Endothelial cell (in vitro differentiated cells): Measurements from ENCODE around the gene PRF1. TPM values are rescaled to one million over a fixed set of nuclear protein-coding genes. Genes with fewer than 3 reads are reported as not detected.

Experiments
- DNase-seq: peaks from one replicate; pipeline ENCODE4 v3.0.0; 2021; ENCODE audit warnings: low spot score
- H3K27ac Mint-ChIP-seq: one replicate; pipeline ENCODE4 v1.8.0; 2021; ENCODE audit warnings: mixed read lengths, inconsistent platforms; ENCODE audit not compliant: unreplicated experiment
- H3K27me3 Mint-ChIP-seq: one replicate; pipeline ENCODE4 v1.8.0; 2021; ENCODE audit warnings: mild to moderate bottlenecking, moderate library complexity, mixed read lengths, inconsistent platforms; ENCODE audit not compliant: unreplicated experiment
- H3K36me3 Mint-ChIP-seq: one replicate; pipeline ENCODE4 v1.8.0; 2021; ENCODE audit warnings: mild to moderate bottlenecking, low read depth, mixed read lengths, inconsistent platforms; ENCODE audit not compliant: unreplicated experiment
- H3K4me1 Mint-ChIP-seq: one replicate; pipeline ENCODE4 v1.8.0; 2021; ENCODE audit warnings: mild to moderate bottlenecking, mixed read lengths, inconsistent platforms; ENCODE audit not compliant: unreplicated experiment
- H3K4me3 Mint-ChIP-seq: one replicate; pipeline ENCODE4 v1.8.0; 2021; ENCODE audit warnings: mild to moderate bottlenecking, mixed read lengths, inconsistent platforms; ENCODE audit not compliant: unreplicated experiment
- H3K9me3 Mint-ChIP-seq: one replicate; pipeline ENCODE4 v1.8.0; 2021; ENCODE audit warnings: mixed read lengths, inconsistent platforms; ENCODE audit not compliant: unreplicated experiment
- total RNA-seq: library from RNA; stranded (reverse); fragmentation: NEBNext Ultra II Directional; extraction: Animal tissue kit (Norgen Biotek cat#: 25700); gene quantifications from one replicate; pipeline ENCODE4 v1.2.1, GENCODE V29; 2021; ENCODE audit not compliant: unreplicated experiment
- TF ChIP-seq, protein P1 (sequence below): fragments of 200-600 bp; sonication (generic); IDR thresholded peaks from one replicate; pipeline ENCODE4 v1.5.0; 2021; ENCODE audit warnings: antibody characterized with exemption; ENCODE audit not compliant: unreplicated experiment

The PRF1 gene
- total RNA-seq, 1 donor from 2014 or later: not detected

DNA sequence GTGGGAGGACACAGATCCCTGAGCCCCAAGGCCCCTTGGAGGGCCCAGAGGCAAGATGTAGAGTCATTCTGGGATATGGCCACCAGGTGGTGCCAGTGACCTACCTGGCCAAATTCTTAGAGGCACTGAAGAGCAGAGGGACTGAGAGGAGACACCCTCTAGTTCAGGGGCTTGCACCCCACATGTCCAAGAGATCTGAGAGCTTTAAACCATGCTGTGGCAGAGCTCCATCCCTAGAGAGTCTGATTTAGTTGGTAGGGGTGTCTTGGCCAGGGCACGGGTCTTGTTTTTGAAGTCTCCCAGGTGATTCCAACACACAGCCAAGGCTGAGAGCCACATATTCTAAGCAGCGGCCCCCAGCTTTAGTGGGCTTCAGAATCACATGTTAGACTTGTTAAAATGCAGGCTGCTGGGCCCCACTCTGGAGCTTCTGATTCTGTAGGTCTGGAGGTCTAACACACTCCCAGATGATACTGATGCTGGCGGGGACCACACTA lies 52.5 kb downstream of the PRF1 start:
- Mint-ChIP-seq H3K9me3 (no peaks in the 10 kb centered on the region), H3K4me3 (peak overlapping the region; percentile 75), H3K27ac (peak overlapping the region; percentile 64), H3K27me3 (peaks cover 9% of the 10 kb centered on the region), H3K4me1 (peaks cover 27% of the 10 kb centered on the region), H3K36me3 (peaks cover 43% of the 10 kb centered on the region)
- peak; percentile 76 for DNase-seq
- TF ChIP-seq, protein P1, sequence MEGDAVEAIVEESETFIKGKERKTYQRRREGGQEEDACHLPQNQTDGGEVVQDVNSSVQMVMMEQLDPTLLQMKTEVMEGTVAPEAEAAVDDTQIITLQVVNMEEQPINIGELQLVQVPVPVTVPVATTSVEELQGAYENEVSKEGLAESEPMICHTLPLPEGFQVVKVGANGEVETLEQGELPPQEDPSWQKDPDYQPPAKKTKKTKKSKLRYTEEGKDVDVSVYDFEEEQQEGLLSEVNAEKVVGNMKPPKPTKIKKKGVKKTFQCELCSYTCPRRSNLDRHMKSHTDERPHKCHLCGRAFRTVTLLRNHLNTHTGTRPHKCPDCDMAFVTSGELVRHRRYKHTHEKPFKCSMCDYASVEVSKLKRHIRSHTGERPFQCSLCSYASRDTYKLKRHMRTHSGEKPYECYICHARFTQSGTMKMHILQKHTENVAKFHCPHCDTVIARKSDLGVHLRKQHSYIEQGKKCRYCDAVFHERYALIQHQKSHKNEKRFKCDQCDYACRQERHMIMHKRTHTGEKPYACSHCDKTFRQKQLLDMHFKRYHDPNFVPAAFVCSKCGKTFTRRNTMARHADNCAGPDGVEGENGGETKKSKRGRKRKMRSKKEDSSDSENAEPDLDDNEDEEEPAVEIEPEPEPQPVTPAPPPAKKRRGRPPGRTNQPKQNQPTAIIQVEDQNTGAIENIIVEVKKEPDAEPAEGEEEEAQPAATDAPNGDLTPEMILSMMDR: peak; percentile 81

DNA sequence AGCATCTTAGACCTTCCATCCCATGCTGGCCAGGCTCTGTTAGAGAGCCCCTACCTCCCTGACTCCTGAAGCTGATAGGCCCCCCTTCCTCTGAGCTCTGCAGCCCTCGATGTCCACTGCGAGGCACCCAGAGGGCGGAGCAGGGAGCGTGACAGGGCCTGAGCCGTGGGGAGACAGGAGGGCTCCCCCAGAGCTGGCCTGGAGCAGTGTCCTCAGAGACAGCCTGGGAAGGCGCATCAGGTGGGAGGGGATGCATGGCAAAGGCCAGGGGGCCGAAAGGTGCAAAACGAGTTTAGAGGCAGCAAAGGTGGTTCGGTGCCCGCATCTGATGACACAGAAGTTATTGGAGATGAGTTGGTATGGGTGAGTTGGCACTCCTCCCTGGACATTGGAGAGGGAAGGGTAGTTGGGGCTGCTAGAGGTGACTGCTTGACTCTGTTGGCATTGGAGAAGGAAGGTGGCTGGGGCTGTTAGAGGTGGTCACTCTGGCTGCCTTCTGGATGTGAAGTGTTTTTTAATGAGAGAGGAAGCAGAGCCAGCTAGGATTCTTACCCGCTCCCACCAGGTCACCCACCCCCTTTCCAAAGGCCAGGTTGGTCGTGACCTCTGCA lies 53.1 kb downstream of the PRF1 start:
- H3K9me3 Mint-ChIP-seq: no peaks in the 10 kb centered on the region
- peak overlapping the region; percentile 64 for H3K27ac Mint-ChIP-seq
- H3K27me3 Mint-ChIP-seq: peaks cover 9% of the 10 kb centered on the region
- peak overlapping the region; percentile 75 for H3K4me3 Mint-ChIP-seq
- H3K36me3 Mint-ChIP-seq: peaks cover 43% of the 10 kb centered on the region
- no peak for DNase-seq
- TF ChIP-seq, protein P1: no peak
- H3K4me1 Mint-ChIP-seq: peaks cover 27% of the 10 kb centered on the region

Other genes with a start within 250 kb of the PRF1 start
- 9.2 TPM for gene LRRC20, start 220.1 kb downstream of the PRF1 start, total RNA-seq
- 146 TPM for gene EIF4EBP2, start 198.6 kb downstream of the PRF1 start, total RNA-seq
- 1.5 TPM for gene NODAL, start 161.1 kb downstream of the PRF1 start, total RNA-seq
- gene PALD1, start 124.0 kb downstream of the PRF1 start, total RNA-seq: 166 TPM
- gene ADAMTS14, start 69.8 kb upstream of the PRF1 start, total RNA-seq: 1.1 TPM
- not detected for gene TBATA, start 182.6 kb upstream of the PRF1 start, total RNA-seq
- 59.0 TPM for gene SGPL1, start 213.2 kb upstream of the PRF1 start, total RNA-seq